CD4-positive, alpha-beta T cell treated with Interleukin-17A for 4 hours (primary cell): ENCODE data around the gene ATAD2B.
"Not testable (repeated sequence)": the region's sequence is repeated elsewhere in the genome, so short reads cannot be mapped to it uniquely, and the experiment has no call there.

ENCODE experiments used
- DNase-seq: peaks from one replicate; pipeline ENCODE4 v3.0.0-alpha.2; 2020; ENCODE audit warnings: mixed read lengths

Gene ATAD2B

DNA sequence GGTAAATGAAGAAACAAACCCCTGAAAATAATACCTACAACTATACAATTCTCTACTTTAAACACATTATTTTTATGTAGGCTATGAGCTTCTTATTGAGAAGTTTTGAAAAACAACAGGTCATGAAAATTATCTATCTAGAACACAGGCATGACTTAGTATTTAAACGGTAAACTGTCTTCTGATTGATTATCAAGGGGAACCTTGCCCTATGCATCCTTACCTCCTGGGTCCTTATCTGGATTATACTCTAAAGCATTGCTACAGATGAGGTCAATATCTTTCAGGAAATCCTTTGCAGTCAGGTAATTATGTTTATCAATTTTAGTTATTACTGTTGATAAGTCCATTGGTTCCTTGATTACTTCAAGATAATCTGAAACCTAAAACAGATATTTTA lies 144.3 kb downstream of the ATAD2B start:
- no peak for DNase-seq

DNA sequence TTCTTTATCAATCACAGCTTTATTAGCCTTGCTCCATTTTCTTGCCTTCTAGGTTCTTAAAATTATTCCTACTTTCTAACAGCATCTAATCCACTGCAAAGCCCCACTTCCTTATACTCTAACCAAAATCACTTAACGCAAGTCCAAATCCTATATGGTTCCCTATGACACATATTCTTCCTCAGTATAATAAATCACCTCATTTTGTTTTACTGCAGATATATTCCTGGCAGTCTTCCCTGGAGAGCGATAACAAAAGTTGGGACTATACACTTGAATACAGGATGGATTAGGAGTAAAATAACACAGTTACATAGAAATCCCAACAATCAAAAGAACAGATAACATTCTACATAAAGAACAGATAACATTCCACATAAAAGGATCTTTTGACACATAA lies 144.8 kb downstream of the ATAD2B start:
- no peak for DNase-seq

DNA sequence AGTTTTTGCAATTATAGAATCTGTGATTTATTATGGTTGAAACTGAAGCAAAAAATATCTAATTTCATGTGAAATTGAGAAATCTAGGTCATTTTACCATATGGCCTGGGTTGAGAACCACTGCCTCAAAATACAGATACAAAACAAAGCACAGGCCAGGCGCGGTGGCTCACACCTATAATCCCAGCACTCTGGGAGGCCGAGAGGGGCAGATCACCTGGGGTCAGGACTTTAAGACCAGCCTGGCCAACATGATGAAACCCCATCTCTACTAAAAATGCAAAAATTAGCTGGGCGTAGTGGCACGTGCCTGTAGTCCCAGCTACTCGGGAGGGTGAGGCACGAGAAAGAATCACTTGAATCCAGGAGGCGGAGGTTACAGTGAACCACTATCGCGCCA lies 146.5 kb downstream of the ATAD2B start:
- DNase-seq: not testable (repeated sequence)

DNA sequence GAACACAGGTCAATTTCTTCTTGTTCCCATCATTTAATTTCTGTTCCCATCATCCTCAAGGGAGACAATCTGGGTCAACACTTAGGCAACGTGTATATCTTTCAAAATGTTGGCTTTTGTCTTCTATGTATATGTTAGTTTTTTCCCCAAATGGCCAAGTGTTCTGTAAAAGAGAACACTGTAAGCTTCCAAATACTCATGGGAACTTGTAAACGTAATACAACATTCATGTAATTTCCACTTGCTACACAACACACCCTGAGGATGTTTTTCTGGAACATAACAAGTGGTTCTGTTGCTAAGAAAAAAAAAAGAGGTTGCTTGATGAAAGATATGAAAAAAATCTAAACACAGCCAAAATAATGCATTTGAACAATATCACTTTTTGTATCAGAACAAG lies 149.1 kb downstream of the ATAD2B start:
- DNase-seq: no peak

DNA sequence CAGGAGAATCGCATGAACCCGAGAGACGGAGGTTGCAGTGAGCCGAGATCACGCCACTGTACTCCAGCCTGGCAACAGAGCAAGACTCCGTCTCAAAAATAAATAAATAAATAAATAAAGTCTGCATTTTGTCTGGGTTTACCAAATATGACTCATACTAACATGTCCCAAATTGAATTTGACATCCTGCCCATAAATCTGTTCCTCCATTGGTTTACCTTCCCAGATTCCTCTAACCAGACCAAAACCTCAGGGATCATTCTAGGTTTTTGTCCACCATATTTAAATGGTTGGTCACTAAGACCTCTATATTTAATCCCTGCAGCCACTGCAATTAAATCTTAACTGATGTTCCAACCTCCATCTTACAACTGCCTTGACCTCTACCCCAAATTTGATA lies 150.9 kb downstream of the ATAD2B start:
- no peak for DNase-seq

DNA sequence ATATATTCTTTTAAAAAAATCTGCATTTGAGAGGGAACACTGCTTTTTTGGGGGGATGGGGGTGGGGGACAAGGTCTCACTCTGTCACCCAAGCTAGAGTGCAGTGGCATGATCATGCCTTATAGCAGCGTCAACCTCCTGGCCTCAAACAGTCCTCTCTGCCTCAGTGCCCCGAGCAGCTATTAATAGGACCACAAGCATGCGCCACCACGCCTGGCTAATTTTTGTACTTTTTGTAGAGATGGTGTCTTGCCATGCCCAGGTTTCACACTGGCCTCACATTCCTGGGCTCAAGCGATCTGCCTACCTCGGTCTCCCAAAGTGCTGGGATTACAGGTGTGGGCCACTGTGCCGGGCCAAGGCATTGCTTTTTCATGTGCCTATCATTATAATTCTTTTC lies 154.2 kb downstream of the ATAD2B start:
- no peak for DNase-seq

DNA sequence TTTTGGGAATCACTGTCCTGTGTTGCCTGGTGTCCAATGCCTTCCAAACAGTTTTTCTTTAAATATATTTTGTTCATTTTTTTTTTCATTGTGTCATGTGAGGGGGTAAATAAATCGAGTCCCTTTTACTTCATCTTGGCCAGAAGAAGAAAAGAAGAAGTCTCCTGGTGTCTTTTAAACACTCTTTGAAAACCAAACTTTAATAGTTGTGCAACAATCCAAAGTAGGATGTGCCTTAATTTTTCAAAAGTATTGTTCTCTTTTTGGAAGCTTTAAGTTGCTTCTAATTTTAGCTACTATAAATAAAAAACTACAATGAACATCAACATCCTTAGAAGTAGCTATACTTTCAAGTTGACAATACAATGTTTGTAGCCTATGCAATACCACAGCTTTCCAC lies 154.9 kb downstream of the ATAD2B start:
- no peak for DNase-seq

DNA sequence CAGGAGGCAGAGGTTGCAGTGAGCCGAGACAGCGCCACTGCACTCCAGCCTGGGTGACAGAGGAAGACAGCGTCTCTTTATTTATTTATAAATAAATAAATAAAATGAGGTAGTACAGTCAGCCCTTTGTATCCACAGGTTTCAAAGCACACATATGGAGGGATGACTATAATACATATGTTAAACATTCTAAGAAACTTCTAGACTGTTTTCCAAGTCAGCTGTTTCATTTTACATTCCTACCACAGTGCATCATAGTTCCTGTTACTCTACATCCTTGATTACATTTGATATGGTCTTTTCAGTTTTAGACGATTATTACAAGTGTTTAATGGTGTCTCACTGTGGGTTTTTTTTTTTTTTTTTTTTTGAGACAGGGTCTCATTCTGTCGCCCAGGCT lies 157.6 kb downstream of the ATAD2B start:
- no peak for DNase-seq

DNA sequence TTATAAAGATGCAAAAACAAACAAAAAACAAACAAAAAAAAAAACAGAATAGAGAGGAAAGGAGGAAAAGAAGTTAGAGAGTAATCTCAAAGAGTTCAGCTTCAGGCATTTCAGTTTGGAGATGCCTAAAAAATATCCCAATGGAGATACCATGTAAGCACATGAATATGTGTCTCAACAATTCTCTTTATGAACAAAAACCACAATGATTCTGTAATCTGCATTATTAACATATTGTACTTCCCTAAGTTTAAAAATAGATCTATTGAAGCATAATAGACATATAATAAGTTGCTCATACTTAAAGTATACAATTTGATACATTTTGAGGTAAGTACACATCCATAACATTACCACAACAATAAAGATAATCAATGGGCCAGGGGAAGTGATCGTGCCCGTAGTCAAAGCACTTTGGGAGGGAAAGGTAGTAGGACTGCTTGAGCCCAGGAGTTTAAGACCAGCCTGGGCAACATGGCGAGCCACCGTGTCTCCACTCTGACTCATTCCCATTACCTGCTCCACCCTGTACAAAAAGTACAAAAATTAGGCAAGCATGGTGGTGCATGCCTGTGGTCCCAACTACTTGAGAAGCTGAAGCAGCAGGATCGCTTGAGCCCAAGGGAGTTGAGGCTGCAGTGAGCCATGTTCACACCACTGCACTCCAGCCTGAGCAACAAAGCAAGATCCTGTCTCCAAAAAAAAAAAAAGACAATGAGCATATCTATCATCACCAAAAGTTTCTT lies 158.9 kb downstream of the ATAD2B start:
- DNase-seq: no peak

DNA sequence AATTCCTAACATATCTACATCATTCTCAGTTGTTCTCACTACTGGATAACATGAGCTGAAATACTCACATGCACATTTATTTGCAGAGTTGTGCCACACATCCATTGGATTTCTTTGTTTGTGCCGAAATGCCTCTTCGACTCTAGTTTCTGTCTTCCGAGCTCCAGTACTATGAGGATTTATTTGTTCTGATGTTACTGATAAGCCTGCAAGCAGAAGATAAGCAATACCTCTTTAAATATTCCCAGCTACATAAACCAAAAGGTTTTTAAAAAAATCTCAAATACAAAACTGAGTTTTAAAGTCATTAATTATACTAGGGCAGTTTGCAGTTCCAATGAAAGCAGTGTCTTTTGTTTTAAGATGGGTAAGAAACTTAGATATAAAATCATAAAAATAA lies 164.8 kb downstream of the ATAD2B start:
- DNase-seq: no peak

DNA sequence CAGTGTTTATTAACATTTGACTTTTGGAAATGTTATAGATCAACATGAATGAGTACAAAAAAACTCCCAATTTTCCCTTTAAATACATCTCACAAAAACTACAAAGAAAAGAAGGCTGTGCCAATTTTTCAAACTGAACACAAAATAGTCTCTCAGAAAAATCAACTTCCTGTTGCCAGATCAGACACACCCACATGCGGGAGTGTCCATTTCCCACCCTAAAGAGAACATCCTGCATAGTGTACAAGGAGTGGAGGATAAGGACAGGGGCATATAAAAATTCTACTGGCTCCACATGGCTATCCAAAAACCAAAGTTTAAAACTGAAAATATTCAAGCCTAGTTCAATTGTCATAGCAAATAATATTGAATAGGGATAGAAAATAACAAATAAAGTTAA lies 165.3 kb downstream of the ATAD2B start:
- no peak for DNase-seq

DNA sequence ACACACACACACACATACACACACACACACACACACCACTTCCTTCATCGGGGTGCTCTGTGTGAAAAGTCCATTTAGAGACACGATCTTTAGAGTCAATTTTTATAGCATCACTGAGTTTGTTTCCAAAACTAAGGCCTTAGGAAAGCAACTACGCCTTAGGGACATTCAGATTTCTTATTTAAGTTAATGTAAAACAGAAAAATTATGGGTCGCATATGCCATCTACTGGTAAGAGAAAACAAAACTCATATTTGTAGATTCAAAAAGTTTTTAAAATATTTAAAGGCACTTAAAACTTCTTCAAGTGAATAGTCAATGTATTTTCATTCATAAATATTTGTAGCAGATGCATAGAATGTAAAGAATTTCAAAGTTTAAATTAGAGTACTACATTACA lies 166.2 kb downstream of the ATAD2B start:
- no peak for DNase-seq

DNA sequence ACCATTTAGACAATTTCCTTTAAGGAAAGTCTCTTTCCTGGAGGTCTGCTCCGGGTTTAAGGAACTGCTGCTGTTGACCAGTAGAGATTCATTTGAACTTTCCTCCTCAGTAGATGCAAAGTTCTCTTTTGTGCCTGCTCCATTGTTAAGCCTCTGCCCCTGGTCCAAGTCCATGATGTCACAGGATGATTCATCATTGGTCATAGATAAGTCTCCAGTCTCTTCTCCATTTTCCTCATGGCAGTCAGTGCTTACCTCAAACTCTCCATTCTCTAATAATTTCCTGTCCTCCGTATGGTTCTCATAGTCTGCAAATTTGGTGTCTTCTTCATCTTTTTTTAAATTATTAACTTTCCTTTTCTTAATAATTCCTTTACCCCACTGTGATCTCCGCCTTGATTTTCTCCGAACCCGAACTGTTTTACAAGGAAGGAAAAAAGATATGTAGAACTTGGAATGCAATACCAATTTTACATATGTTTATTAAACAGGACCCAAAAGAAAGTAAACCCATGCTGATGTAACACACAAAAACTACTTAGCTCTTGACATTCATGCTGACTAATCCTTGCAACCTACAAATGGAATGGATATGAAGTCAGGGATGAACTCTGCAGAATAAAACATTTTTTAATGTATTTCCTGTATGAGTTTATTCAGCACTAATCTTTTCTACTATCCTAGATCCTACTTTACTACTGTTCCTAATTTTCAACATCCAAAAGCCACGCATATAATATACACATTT lies 169.1 kb downstream of the ATAD2B start:
- DNase-seq: no peak

DNA sequence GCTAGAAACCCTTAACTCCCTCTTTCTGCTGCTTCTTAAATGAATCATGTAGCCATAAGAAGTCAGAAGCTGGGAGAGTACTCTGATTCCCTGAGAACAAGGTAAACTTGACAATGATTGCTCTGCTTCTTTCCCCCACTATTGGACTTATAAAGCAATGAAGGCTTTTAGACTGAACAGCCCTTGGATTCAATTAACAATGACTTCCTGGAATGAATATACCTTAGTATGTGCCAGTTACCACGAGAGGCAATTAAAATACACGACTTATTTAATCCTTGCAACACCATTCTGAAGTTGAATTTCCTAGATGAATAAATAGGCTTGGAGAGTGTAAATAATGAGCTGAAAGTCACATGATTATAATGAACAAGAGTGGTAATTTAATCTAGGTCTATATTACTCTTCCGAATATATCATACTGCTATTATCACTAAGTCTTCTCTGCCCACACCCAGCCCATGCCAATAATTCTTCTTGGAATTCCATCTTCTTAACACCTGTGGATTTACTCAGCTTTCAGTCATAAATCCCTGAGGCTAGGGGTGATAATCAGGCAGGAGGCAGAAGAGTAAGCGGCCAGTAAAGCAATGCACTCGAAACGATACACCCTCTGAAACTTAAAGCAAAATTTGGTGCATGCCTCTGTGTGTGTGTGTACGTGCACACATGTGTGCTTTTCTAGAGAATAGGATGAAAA lies 170.2 kb downstream of the ATAD2B start:
- no peak for DNase-seq

DNA sequence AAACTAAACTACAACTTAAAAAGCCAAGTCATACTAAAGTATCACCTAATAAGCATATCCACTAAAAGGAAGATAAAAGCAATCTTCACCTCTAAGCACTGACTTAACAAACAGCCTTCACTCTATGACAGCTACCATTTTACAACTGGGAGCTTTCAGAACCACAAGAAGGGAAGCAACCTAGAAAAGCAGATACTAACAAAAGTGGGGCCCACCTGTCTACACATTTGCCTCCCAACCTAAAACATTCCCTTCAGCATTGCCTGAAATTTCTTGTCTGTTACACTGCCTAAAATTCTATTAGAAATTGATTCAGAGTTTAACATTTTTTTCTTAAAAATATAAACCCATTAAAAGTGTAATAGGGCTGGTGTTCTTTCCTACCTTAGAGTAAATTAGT lies 172.0 kb downstream of the ATAD2B start:
- DNase-seq: no peak

DNA sequence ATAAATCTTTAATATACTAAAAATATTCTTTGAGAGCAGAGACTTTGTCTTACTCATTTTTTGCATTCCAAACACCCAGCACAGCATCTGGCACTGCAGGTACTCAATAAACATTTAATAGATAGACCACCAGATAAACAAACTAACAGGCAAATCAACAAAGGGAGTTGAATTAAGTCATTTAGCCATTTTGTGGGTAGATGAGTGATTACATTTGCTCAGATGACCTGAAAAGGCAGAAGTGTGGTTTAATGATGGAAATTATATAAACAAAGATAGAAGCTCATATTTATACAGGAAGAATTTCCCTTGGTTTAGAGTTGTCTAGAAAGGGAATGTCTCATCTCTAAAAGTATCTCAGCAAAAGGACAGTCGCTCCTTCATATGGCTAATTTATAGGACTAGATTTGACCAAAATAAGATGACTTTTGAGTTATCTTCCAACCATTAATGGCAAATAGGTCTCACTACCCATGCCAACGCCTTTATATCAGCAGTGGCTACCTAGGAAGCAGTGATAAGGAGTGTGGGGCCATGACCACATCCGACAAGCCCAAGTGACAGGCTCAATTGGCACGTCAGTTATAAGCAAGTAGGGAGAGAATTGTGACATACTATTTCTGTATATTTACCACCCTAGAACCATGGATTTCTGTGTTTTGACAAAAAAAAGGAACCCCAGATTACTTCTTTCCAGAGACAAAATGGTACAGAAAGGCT lies 173.5 kb downstream of the ATAD2B start:
- no peak for DNase-seq

DNA sequence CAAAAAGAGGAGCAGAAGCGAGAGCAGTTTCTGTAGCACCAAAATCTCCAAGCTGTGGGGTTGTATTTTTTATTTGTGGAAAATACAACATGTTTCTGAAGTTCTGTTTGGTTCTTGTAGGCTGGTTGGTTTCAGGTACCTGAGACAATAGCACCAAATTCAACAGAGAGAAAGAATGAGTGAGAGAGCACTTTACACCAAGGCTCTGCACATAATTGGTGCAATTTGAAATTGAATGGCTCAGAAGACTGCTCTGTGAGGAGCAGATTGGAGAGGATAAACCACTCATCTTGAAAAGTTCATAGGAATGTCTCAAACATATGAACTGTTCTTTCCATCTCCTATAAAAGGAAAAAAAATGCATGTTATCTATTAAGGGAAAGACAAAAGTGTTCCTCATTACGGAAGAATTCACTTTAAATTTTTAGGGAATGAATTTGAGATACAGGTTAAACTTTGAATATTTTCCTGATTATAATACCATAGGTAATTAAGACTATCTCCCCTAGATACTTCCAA lies 175.1 kb downstream of the ATAD2B start:
- no peak for DNase-seq

DNA sequence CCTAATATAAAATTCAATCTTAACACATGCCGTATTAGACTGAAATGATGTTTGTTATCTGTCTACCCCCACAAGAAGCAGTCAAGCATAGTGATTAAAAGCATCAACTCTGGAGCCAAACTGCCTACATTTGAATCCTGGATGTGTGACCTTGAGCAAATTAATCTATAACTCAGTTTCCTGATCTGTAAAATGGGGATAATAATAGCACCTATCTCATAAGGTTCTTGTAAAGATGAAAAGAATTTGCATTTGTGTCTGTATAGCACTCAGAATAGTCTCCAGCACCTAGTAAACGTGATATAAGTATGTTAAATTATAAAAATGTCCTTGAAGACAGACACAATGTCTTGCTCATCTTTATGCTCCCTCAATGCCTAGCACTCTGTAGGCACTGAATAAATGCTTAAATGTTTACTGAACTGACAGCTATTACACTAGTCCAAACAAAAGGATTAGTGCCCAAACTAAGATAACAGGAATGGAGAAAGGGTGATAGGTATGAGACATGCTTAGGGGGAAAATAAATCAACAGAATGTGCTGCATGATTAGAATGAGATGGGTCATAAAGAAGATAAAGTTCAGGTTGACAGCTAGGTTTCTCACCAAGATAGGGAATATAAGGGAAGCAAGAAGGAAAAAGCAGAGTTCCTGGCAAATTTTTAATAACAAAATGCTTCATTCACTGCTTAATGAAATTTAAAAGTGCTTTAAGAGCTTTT lies 180.6 kb downstream of the ATAD2B start:
- no peak for DNase-seq

DNA sequence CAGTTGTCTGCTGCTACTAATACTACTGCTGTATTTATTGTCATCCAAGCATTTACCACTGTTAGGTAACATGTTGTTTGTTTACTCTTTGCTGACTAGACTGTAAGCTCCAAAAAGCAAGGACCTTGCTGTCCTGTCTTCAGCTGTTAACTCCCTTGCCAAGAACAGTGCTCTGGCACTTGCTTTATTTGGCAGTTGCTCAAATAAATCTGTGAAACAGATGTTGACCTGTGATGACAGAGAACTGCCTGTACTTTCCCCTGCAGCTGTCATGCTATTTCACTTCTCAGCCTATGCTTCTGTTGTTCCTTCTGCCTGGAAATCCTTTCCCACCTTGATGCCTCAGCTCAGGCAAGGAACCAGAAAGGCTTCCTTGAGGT lies 181.2 kb downstream of the ATAD2B start:
- DNase-seq: no peak

DNA sequence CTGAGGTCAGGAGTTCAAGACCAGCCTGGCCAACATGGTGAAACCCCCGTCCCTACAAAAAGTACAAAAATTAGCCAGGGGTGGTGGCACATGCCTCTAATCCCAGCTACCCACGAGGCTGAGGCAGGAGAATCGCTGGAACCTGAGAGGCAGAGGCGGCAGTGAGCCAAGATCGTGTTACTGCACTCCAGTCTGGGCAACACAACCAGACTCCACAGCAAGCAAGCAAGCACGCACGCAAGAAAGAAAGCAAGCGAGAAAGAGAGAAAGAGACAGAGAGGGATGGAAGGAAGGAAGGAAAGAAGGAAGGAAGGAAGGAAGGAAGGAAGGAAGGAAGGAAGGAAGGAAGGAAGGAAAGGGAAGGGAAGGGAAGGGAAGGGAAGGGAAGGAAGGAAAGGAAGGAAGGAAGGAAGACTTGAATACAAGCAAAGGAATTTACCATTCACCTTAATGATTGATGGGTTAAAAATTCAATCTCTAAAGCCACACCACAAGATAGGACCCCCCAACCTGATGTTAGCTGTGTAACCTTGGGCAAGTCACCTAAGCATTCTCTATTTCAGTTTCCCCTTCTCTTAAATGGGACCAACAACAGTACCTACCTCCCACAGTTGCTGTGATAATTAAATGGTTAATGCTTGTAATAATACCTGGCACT lies 181.7 kb downstream of the ATAD2B start:
- DNase-seq: no peak

DNA sequence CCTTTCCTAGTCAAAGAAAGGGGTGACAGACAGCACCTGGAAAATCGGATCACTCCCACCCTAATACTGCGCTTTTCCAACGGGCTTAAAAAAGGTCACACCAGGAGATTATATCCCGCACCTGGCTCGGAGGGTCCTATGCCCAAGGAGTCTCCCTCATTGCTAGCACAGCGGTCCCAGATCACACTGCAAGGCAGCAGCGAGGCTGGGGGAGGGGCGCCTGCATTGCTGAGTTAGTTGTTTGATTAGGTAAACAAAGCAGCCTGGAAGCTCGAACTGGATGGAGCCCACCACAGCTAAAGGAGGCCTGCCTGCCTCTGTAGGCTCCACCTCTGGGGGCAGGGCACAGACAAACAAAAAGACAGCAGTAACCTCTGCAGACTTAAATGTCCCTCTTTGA lies 190.1 kb downstream of the ATAD2B start:
- not testable (repeated sequence) for DNase-seq

DNA sequence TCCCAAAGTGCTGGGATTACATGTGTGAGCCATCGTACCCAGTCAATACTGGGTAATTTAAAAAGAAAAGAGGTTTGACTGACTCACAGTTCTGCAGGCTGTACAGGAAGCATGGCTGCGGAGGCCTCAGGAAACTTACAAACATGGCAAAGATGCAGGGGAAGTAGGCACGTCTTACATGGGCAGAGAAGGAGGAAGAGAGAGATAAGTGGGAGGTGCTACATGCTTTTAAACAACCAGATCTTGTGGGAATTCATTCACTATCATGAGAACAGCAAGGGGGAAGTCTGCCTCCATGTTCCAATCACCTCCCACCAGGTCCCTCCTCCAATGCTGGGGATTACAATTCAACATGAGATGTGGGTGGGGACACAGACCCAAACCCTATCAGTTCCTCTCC lies 192.5 kb downstream of the ATAD2B start:
- DNase-seq: no peak
